ENCODE data around the gene SUMO3. TPM values are rescaled to one million over a fixed set of nuclear protein-coding genes. Genes with fewer than 3 reads are reported as not detected.
"Not testable (repeated sequence)": the region's sequence is repeated elsewhere in the genome, so short reads cannot be mapped to it uniquely, and the experiment has no call there.

The SUMO3 gene
- total RNA-seq, 1 donor from 2014 or later, result 84.5 TPM

DNA sequence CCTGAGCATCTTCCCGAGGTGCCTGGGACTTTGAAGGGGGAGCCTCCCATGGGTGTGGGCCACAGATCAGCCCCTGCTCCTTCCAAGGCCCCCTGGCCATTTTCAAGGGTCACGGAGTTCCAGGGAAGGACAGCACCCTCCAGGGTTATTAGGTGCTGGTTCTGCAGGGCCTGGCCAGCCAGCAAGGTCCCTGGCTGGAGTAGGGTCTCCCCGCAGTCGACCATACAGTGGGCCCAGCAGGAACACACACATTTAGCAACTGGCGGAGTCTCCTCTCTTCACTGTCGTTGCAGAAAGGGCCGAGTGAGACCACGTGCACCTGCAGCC lies 17.7 kb upstream of the SUMO3 start:
- H3K9me3 Mint-ChIP-seq, result no peaks in the 10 kb centered on the region
- peaks cover 10% of the 10 kb centered on the region for H3K4me1 Mint-ChIP-seq
- DNase-seq (ENCODE audit: low spot score in 2 of 2, unreplicated experiment in 2 of 2), result no peak
- no peak overlapping the region for H3K4me3 Mint-ChIP-seq
- H3K36me3 Mint-ChIP-seq, result no peaks in the 10 kb centered on the region
- TF ChIP-seq, protein P1, sequence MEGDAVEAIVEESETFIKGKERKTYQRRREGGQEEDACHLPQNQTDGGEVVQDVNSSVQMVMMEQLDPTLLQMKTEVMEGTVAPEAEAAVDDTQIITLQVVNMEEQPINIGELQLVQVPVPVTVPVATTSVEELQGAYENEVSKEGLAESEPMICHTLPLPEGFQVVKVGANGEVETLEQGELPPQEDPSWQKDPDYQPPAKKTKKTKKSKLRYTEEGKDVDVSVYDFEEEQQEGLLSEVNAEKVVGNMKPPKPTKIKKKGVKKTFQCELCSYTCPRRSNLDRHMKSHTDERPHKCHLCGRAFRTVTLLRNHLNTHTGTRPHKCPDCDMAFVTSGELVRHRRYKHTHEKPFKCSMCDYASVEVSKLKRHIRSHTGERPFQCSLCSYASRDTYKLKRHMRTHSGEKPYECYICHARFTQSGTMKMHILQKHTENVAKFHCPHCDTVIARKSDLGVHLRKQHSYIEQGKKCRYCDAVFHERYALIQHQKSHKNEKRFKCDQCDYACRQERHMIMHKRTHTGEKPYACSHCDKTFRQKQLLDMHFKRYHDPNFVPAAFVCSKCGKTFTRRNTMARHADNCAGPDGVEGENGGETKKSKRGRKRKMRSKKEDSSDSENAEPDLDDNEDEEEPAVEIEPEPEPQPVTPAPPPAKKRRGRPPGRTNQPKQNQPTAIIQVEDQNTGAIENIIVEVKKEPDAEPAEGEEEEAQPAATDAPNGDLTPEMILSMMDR (IDR thresholded peaks at IDR 0.05; ENCODE audit: unreplicated experiment), result no peak
- no peak overlapping the region for H3K27ac Mint-ChIP-seq
- no peaks in the 10 kb centered on the region for H3K27me3 Mint-ChIP-seq (ENCODE audit: low read depth)

DNA sequence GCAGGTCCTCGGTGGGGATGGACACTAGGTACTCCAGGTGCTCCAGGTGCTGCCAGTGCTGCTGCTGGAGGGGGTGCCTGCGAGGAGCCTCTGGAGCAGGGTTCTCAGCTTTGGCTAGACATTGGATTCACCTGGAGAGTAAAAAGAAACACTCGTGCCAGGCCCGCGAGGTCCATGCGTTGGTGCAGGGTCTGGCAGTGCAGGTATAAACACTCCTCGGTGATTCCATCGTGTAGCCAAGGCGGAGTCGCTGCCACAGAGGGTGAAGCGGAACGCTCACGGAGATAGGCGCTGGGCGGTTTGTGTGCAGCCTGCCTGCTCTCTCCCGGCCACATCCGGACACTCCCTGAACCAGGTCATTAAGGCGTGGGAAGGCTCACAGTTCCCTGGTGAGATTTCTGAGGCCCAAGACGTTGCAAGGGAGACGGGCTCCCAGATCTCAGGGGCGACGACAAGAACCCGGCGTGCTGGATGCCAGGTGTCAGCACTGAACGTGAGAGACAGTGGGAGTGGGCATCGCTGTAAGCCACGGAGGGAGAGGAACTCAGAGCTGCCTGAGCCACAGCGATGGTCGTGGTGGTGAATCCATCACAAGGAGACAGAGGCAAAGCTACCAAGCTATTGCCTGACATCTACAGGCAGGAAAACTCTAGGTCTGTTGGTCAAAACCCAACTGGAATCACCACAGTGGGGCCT lies 17.2 kb upstream of the SUMO3 start:
- peaks cover 10% of the 10 kb centered on the region for H3K4me1 Mint-ChIP-seq

GRCh38 chr21:44834231-44834950 lies 16.5 kb upstream of the SUMO3 start:
- no peak for DNase-seq (ENCODE audit: low spot score in 2 of 2, unreplicated experiment in 2 of 2)
- Mint-ChIP-seq H3K4me3 (no peak overlapping the region), H3K27ac (no peak overlapping the region), H3K36me3 (no peaks in the 10 kb centered on the region), H3K9me3 (peaks cover 4% of the 10 kb centered on the region), H3K4me1 (peaks cover 10% of the 10 kb centered on the region), H3K27me3 (ENCODE audit: low read depth) (no peaks in the 10 kb centered on the region)
- TF ChIP-seq, protein P1 (IDR thresholded peaks at IDR 0.05; ENCODE audit: unreplicated experiment), result no peak

More for the DNA sequence above, 17.2 kb upstream of the SUMO3 start:
- Mint-ChIP-seq H3K9me3 (no peaks in the 10 kb centered on the region), H3K36me3 (no peaks in the 10 kb centered on the region), H3K27me3 (ENCODE audit: low read depth) (no peaks in the 10 kb centered on the region), H3K4me3 (no peak overlapping the region), H3K27ac (no peak overlapping the region)
- TF ChIP-seq, protein P1 (IDR thresholded peaks at IDR 0.05; ENCODE audit: unreplicated experiment), result no peak
- no peak for DNase-seq (ENCODE audit: low spot score in 2 of 2, unreplicated experiment in 2 of 2)

DNA sequence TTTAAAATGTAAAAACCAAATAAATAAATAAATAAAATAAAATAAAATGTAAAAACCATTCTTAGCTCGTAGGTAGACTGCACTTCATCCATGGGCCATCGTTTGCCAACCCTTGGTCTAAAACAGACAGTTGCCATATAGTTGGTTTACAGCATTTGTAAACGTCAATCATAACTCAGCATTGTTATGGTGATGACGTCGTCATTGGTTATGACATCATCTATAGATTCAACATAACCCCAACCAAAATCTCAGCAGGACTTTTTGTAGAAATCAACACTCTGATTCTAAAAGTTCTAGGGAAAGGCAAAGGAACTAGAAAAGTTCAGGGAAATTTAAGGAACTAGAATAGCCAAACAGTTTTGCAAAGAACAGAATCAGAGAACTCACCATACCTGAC lies 15.8 kb upstream of the SUMO3 start:
- Mint-ChIP-seq H3K4me1 (peaks cover 10% of the 10 kb centered on the region), H3K27ac (no peak overlapping the region), H3K27me3 (ENCODE audit: low read depth) (no peaks in the 10 kb centered on the region), H3K36me3 (no peaks in the 10 kb centered on the region), H3K4me3 (no peak overlapping the region), H3K9me3 (peaks cover 10% of the 10 kb centered on the region)
- no peak for DNase-seq (ENCODE audit: low spot score in 2 of 2, unreplicated experiment in 2 of 2)
- TF ChIP-seq, protein P1 (IDR thresholded peaks at IDR 0.05; ENCODE audit: unreplicated experiment), result no peak

DNA sequence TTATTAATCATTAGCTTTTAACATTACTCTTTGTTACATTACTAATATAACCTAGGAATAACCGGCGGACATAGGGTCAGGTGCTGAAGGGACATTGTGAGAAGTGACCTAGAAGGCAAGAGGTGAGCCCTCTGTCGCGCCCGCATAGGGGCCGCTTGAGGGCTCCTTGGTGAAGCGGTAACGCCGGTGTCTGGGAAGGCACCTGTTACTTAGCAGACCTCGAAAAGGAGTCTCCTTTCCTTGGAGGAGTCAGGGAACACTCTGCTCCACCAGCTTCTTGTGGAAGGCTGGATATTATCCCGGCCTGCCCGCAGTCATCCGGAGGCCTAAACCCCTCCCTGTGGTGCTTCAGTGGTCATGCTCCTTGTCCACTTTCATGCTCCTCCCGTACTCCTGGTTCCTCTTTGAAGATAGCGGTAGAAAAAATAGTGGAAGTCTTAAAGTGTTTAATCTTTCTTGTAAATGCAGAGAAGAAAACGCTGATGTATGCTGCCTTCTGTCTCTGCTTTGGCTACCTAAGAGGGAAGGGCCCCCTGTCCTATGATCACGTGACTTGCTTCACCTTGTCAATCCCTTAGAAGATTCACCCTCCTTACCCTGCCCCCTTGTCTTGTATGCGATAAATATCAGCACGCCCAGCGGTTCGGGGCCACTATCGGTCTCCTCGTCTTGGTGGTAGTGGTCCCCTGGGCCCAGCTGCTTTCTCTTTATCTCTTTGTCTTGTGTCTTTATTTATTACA lies 14.8 kb upstream of the SUMO3 start:
- H3K9me3 Mint-ChIP-seq, result peaks cover 20% of the 10 kb centered on the region
- H3K36me3 Mint-ChIP-seq; H3K4me3 Mint-ChIP-seq; DNase-seq (ENCODE audit: low spot score in 2 of 2, unreplicated experiment in 2 of 2); H3K27ac Mint-ChIP-seq; H3K4me1 Mint-ChIP-seq; H3K27me3 Mint-ChIP-seq (ENCODE audit: low read depth): not testable (repeated sequence)

Data from mesothelial cell of epicardium (in vitro differentiated cells).